HG03060 (cell line): ENCODE data around the gene KRT33A.
"Not testable (repeated sequence)": the region's sequence is repeated elsewhere in the genome, so short reads cannot be mapped to it uniquely, and the experiment has no call there.

Experiments used
- ATAC-seq: cut with Tn5 transposase; IDR thresholded peaks from one replicate; pipeline ENCODE4 v1.9.1; 2021; ENCODE audit warnings: low read depth, moderate number of reproducible peaks; ENCODE audit not compliant: unreplicated experiment

KRT33A gene

GRCh38 chr17:41366070-41366469, 15.4 kb upstream of the KRT33A start:
- ATAC-seq = no peak

GRCh38 chr17:41363881-41364280, 13.3 kb upstream of the KRT33A start:
- no peak for ATAC-seq

DNA sequence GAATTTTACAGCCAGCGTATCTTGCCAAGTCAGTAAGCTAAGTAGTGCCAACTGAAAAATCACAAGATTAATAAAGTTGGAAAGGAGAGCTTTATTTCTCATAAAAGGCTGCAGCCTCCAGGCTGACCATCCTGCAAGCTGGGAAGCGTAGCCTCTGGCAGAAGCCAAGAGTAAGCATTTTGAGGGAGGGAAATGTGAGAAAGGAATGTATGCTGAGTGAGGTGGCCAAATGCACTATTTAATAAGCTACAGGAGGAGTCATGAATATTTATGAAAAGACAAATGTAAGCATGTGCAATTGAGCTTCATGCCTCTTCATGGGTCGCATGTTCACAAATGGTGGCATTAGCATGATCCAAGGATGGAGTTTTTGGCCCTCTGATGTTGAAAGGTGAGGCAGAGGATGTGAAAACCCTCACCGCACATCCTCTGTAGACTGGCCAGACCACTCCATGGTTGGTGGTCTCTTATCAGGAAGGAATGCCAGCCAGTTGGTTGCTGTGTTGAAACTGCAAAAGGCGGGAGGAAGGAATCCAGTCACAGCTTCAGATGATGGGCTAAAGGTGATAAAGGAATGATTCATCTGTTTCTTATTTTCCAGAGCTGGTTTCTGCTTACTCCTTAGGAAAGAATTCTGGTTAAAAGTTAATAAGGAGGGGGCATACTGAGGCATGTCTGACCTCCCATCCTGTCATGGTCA, 9.8 kb upstream of the KRT33A start:
- no peak for ATAC-seq

DNA sequence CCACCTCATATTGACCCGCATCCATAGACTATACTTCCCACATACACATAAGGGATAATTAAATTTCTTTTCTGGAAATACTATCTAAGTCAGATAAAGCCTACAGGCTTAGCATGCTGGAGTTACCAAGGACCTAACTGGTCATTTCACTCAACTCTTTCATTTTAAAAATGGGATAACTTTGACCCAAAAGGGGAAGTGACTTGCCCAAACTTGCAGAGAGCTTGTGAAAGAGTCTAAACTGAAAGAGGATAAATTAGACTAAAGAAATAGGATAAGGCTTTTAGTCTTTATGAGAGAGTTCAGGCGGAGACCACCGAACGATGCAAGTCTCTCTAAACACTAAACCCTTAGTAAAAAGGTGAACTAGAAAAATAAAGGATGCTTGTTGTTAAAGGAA, 3.9 kb upstream of the KRT33A start:
- ATAC-seq = no peak

GRCh38 chr17:41352597-41353366, 2.2 kb upstream of the KRT33A start:
- ATAC-seq = no peak

GRCh38 chr17:41351177-41351576, 549 bp upstream of the KRT33A start:
- ATAC-seq = no peak

DNA sequence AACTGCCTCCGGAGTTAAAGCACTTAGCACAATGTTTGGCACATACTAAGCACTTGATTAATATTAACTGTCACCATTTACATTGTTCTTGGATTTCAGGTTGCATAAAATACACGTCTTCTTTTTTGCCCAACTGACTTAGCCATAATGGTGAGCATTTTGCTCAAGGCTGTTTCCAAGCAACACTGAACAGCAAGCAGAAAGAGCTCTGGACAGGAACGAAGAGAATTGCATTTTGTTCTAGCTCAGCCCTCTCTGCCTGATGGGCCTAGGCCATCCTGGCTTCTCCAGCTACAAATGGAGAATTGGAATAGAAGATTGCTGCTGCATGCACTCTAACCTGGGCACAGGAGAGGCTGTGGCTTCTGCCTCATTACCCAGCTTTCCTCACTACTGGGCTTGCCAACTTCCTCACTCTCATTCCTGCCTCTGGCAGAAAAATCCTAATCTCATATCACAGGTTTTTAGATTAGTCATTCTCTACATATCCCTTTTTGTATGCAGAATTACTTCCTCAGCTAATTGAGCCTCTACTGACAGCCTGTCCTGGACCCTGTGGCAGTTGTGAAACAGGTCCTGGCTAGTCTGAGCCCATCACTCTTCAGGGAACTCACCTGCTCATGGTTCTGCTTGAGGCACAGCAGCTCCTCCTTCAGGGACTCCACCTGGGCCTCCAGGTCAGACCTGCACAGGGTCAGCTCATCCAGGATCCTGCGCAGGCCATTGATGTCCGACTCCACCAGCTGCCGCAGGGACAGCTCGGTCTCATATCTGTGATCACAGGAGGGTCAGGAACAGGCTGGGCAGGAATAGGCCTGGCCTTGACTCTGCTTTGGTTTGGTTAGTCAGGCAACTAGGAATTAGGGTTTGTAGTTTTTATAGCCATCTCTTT, 2.5 kb downstream of the KRT33A start:
- no peak for ATAC-seq

- not testable (repeated sequence) for ATAC-seq
Measured at GRCh38 chr17:41346421-41346820, 4.2 kb downstream of the KRT33A start.

DNA sequence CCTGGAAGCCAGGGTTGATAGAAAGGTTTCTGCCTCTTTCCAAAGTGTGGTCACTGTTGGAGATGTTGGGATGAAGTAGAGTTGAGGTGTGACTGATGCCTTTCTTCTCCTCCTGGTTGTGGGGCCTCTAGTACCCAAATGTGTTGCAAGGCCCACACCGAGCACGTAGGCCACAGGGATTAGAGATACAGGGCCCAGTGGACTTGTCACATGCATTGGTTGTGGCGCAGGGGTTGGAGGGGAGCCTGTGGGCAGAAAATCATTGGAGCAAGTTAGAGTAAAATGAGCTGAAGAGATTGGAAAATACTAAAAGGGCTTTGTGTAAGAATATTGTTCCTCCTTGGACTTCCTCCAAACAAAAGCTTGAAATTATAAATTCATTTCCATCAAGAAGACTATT, 4.6 kb downstream of the KRT33A start:
- no peak for ATAC-seq

DNA sequence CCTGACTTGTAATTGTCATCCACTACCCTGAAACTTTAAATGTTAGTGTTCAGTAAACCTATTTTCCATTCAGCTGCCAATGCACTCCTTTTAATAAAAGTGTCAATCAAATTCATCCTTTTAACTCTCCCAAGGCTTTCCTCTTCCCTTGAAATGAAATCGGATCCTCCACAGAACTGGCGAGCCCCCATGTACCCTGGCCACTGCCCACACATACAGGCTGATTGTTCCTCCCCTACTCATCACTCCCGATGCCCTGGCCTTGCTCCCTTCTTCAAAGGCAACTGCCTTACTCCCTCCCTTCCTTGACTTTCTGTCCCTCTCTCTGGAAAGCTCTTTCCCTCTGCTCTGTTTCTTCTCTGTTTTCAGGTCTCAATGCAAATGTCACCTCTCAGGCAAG, 7.6 kb downstream of the KRT33A start:
- ATAC-seq = no peak

GRCh38 chr17:41340934-41341861, 9.4 kb downstream of the KRT33A start:
- no peak for ATAC-seq

GRCh38 chr17:41340494-41340893, 10.1 kb downstream of the KRT33A start:
- no peak for ATAC-seq

- ATAC-seq = no peak
Measured at GRCh38 chr17:41339571-41340172, 11.0 kb downstream of the KRT33A start.

DNA sequence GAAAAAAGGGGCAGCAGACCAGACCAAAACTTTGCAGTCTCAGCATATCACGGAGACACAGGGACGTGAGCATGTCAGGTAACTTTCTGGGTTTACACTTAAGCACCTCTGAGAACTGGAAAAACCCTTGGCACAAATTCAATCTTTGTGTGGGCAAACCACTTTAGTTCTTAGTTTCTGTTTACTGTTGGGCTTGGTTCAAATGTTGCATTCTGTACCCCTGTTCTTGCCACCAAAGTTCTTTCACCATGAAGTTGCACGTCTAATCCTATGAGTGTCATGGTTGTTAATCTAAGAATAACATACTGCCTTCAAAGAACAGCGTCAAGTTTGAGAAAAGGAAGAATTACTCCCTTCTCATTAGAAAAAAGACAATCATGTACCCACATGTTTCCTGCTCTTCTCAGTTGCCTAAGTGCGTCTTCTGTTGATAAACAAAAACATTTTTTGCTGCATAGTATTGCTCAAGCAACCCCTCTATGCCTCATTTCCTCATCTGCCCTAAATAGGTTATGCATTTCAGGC, 11.6 kb downstream of the KRT33A start:
- ATAC-seq = no peak

DNA sequence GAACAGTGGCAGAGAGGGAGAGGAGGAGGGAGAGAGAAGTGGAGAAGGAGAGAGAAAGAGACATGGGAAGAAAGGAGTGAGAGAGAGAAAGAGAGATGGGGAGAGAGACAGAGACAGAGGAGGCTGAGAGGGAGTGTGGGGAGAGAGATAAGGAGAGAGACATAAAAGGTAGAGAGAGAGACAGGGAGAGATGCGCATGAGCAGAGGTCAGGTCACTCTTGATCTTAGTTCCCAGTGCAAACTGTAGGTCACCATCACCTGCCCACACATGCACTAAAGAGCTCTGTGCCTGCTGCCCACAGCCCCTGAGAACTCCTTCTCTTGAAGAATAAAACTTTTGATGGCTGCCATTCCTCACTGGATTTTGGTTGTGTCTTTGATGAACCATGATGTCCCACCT, 14.9 kb downstream of the KRT33A start:
- no peak for ATAC-seq

DNA sequence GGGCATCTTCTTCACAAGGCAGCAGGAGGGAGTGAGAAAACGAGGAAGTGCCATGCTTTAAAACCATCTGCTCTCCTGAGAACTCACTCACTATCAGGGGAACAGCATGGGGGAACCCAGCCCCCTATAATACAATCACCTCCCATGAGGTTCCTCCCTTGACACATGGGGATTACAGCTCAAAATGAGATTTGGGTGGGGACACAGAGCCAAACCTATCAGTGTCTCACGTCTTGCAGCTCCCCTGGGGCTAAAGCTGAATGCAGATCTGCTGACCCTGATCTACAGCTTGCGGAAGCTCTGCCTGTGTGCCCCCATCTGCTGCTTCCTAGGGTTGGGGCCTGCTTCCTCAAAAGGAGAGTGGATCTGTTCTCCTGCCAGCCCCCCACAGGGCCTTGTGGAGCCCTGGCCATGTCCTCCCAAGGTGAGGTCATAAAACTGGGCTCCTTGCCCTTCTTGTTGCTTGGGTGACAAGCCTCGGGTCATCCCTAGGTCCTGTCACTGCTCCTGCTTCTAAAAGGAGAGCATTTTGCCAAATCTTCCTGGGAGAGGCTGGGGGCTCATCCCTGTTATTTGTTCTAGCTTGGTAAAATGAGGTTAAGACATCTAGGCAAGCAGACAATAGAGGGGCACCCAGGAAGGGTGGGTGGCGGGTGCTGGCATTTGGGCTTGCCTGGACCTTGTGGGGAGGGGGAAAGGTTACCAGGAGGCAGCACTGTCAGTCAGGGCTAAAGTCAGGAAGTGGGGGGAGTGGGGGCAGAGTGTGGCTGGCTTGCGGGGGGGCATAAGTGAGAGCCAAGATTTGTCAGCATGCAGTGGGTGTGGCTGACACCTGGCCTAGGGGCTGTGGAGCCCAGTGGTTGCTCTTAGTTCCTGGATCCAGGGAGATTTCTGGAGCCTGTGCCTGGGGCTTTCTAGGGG, 16.0 kb downstream of the KRT33A start:
- no peak for ATAC-seq

DNA sequence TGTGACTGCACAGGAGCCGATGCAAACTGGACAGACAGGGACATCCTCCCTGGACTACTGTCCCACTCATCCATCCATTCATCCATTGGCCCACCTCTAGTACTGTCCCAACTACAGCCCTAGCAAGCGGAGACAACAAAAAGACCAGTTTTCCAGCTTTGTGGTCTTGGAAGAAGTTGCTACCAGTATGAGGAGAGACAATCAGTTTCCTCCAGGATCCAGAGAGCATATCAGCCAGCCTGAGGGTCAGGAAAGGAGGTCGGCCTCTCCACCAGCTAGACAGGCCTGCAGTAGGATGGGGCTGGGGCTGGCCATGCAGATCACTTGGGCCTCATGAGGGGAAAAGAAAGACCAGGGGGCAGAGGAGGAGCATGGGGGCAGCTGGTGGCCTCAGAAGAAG, 16.8 kb downstream of the KRT33A start:
- no peak for ATAC-seq

GRCh38 chr17:41333098-41333497, 17.5 kb downstream of the KRT33A start:
- no peak for ATAC-seq
